ENCODE measurements around the gene CBX1.
"Not testable (repeated sequence)": the region's sequence is repeated elsewhere in the genome, so short reads cannot be mapped to it uniquely, and the experiment has no call there.

Gene CBX1

GRCh38 chr17:48074322-48075081 lies 26.8 kb downstream of the CBX1 start:
- peak; percentile 37 to 66 for DNase-seq (ENCODE audit: low read depth in 2 of 2, low spot score in 1 of 2)

GRCh38 chr17:48073566-48074094 lies 27.6 kb downstream of the CBX1 start:
- not testable (repeated sequence) for DNase-seq (ENCODE audit: low read depth in 2 of 2, low spot score in 1 of 2)

- DNase-seq (ENCODE audit: low read depth in 2 of 2, low spot score in 1 of 2) = not testable (repeated sequence)
Observed at GRCh38 chr17:48072811-48073210, 28.5 kb downstream of the CBX1 start.

GRCh38 chr17:48071654-48072053 lies 29.6 kb downstream of the CBX1 start:
- no peak for DNase-seq (ENCODE audit: low read depth in 2 of 2, low spot score in 1 of 2)

GRCh38 chr17:48070195-48070594 lies 31.1 kb downstream of the CBX1 start:
- no peak for DNase-seq (ENCODE audit: low read depth in 2 of 2, low spot score in 1 of 2)

- DNase-seq (ENCODE audit: low read depth in 2 of 2, low spot score in 1 of 2) = no peak
Observed at GRCh38 chr17:48068491-48068961, 32.8 kb downstream of the CBX1 start.

- DNase-seq (ENCODE audit: low read depth in 2 of 2, low spot score in 1 of 2) = not testable (repeated sequence)
Observed at GRCh38 chr17:48067808-48068207, 33.5 kb downstream of the CBX1 start.

GRCh38 chr17:48067245-48067644 lies 34.0 kb downstream of the CBX1 start:
- no peak for DNase-seq (ENCODE audit: low read depth in 2 of 2, low spot score in 1 of 2)

- DNase-seq (ENCODE audit: low read depth in 2 of 2, low spot score in 1 of 2) = no peak
Observed at GRCh38 chr17:48066656-48067055, 34.6 kb downstream of the CBX1 start.

- DNase-seq (ENCODE audit: low read depth in 2 of 2, low spot score in 1 of 2) = no peak
Observed at GRCh38 chr17:48066192-48066591, 35.1 kb downstream of the CBX1 start.

GRCh38 chr17:48064638-48065037 lies 36.6 kb downstream of the CBX1 start:
- DNase-seq (ENCODE audit: low read depth in 2 of 2, low spot score in 1 of 2) = no peak

- no peak for DNase-seq (ENCODE audit: low read depth in 2 of 2, low spot score in 1 of 2)
Observed at GRCh38 chr17:48062273-48062672, 39.0 kb downstream of the CBX1 start.

- no peak for DNase-seq (ENCODE audit: low read depth in 2 of 2, low spot score in 1 of 2)
Observed at GRCh38 chr17:48060249-48060648, 41.0 kb downstream of the CBX1 start.

- DNase-seq (ENCODE audit: low read depth in 2 of 2, low spot score in 1 of 2) = no peak
Observed at GRCh38 chr17:48059125-48059668, 42.1 kb downstream of the CBX1 start.

- DNase-seq (ENCODE audit: low read depth in 2 of 2, low spot score in 1 of 2) = no peak
Observed at GRCh38 chr17:48058393-48059124, 42.7 kb downstream of the CBX1 start.

GRCh38 chr17:48057626-48058025 lies 43.7 kb downstream of the CBX1 start:
- DNase-seq (ENCODE audit: low read depth in 2 of 2, low spot score in 1 of 2) = no peak

- no peak for DNase-seq (ENCODE audit: low read depth in 2 of 2, low spot score in 1 of 2)
Observed at GRCh38 chr17:48056879-48057278, 44.4 kb downstream of the CBX1 start.

GRCh38 chr17:48056246-48056745 lies 45.0 kb downstream of the CBX1 start:
- DNase-seq (ENCODE audit: low read depth in 2 of 2, low spot score in 1 of 2) = no peak

- no peak for DNase-seq (ENCODE audit: low read depth in 2 of 2, low spot score in 1 of 2)
Observed at GRCh38 chr17:48055531-48056245, 45.6 kb downstream of the CBX1 start.

- DNase-seq (ENCODE audit: low read depth in 2 of 2, low spot score in 1 of 2) = no peak
Observed at GRCh38 chr17:48054238-48055185, 46.8 kb downstream of the CBX1 start.

Data from stimulated activated CD8-positive, alpha-beta memory T cell treated with anti-CD3 and anti-CD28 coated beads, Interleukin-4, amount 100 ng/mL, for 4 hours (primary cell).